Stimulated activated CD4-positive, alpha-beta T cell treated with anti-CD3 and anti-CD28 coated beads, Interleukin-4, amount 100 ng/mL, for 4 hours (primary cell): ENCODE measurements around the gene DAB1.
"Not testable (repeated sequence)": the region's sequence is repeated elsewhere in the genome, so short reads cannot be mapped to it uniquely, and the experiment has no call there.

Experiments
- DNase-seq, 2 experiments: peaks; one replicate each; pipeline ENCODE4 v3.0.0-alpha.2; 2020

Gene DAB1

DNA sequence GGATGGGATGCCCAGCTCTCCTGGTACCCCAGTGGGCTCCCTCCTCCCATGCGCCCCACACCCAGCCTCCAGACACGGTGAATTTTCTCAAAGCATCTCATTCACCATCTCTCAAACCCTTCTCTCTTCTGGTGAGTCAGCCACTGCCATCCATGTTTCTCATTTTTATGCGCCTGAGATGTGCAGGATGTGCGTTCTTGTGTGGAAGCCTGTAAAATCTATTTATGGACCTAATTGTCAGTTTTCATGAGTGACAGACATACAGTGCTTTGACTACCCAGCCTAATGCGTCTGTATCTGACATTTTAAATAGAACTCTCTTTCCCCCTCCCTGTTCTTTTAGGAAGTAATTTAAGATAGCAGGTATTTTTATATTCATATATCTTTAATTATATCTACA, 158.8 kb downstream of the DAB1 start:
- DNase-seq = no peak

DNA sequence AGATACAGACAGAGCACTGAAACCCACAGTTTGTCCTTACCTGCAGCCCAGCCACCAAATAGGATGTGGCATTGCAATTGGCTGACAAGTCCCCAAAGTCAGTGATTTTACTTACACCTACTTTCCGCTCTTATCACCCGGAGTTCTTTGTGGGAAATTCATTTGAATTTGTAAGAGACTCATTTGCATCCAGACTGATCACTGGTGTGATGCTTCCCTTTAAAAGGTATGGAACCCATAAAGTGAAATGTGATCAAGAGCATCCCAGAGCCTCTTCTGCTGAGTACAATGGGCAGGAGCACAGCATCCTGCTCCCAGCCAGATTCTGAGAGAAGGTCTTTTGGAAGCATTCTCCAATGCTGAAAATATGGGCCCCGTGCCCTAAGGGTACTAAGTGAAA, 161.4 kb downstream of the DAB1 start:
- no peak for DNase-seq

- no peak for DNase-seq
Measured at GRCh38 chr1:57258557-57259325, 165.1 kb downstream of the DAB1 start.

GRCh38 chr1:57255945-57256344, 167.9 kb downstream of the DAB1 start:
- DNase-seq = no peak

- no peak for DNase-seq
Measured at GRCh38 chr1:57254022-57254421, 169.8 kb downstream of the DAB1 start.

- DNase-seq = no peak
Measured at GRCh38 chr1:57252597-57253294, 171.1 kb downstream of the DAB1 start.

GRCh38 chr1:57250021-57250420, 173.8 kb downstream of the DAB1 start:
- DNase-seq = no peak

- DNase-seq = no peak
Measured at GRCh38 chr1:57249511-57249910, 174.3 kb downstream of the DAB1 start.

DNA sequence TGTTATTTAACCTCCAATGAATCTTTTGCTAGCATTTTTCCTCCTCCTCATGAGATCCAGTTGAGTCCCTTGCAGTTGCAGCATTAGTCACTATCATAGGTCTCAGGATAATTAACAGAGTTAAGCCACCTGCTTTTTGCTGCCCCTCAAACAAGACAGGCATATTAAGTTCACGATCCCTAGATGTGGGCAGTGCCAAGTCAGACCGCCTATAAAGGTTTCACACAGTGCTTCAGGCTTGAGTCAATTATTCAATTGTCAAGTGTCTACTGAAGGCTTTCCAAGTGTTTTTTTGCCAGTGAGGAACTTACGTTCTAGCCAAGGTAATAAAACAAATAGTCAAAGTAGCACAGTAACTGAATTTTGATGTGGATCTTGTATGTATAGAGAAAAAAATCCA, 175.0 kb downstream of the DAB1 start:
- DNase-seq = no peak

- no peak for DNase-seq
Measured at GRCh38 chr1:57238233-57238781, 185.6 kb downstream of the DAB1 start.

DNA sequence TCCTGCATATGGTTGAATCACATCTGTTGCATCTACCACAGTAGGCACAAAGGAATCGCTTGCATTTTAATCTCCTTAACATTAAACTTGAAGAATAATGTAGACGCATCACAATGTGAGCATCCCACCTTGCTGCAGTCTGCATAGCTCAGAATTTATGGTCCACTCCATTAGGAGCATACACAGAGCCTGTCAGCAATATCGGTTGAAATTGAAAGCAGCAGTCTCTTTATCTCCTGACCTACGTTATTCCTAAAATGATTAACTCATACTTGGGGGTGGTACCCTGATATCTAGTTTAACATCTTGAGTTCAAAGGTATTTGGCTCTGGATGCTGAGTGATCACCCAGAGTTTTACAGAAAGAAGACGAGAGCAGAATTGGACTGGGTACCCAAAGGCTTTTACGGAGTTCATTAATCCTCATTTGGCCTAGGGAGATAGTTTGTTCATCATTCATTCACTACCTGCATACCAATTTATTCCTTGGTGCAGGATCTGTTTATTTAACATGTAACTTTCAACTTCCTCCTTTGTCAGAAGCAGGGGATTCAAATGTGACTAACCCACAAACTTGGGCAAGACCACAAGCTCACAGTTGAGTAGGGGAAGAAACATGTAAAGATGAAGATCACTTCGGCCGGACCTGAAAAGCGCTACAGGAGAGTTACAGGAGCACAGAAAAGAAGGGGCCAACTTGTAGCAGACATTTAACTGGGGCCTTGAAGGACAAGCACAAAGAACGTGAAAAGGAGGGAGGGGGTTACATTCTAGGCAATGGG, 187.9 kb downstream of the DAB1 start:
- no peak for DNase-seq

- no peak for DNase-seq
Measured at GRCh38 chr1:57234459-57234858, 189.4 kb downstream of the DAB1 start.

DNA sequence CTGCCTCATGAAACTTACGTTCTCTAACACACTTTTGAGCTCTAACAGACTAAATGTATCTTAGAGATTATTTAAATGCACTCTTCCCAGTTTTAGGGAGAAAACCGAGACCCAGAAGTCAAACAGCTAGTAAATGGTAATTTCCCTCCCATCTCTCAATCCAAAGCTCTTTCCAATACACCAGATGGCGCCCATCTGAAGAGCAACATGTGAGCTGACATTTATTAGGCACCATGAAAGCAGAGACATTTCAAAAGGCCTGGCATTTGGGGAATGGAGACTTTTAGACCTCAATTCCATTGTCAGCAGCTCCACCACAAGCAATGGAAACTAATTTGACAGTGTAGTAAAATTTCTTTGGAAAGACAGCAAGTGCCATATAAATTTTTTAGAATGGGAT, 191.4 kb downstream of the DAB1 start:
- DNase-seq = no peak

DNA sequence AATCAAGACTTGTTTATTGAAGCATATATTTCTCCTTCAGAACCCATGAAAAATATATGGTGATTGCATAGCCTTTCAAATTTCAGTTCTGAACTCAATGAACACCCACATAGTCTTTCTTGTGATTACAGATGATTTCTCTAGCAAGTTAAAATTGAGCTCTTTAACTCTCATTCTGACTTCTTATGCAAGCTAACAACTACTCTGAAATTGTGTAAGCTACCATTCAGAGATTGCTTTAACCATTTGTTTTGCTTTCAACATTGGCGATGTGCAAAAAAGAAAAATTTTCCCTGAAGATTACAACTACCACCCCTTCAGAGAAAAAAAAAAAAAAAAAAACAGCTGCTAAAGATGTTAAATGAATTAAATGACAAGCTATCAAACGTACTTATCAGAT, 193.9 kb downstream of the DAB1 start:
- DNase-seq = no peak

GRCh38 chr1:57229076-57229475, 194.8 kb downstream of the DAB1 start:
- no peak for DNase-seq

- no peak for DNase-seq
Measured at GRCh38 chr1:57222801-57223200, 201.1 kb downstream of the DAB1 start.

DNA sequence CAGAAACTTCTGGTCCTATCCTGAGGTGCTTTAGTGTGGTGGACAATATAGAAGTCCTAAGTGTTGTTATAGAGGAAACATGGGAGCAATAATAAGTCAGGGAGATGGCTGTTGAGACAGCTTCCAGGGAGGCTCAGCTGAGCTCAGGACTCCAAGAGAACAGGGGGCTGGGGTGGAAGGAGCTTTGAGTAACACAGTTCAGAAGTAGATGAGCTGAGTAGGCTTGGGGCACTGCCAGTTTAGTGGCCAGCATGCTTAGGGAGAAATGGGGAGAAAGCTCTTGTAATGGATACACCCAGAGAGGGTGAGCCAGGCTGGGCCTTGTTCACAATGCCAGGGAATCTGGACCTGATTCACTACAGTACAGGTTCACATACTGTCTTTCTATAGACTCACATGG, 201.6 kb downstream of the DAB1 start:
- DNase-seq = no peak

DNA sequence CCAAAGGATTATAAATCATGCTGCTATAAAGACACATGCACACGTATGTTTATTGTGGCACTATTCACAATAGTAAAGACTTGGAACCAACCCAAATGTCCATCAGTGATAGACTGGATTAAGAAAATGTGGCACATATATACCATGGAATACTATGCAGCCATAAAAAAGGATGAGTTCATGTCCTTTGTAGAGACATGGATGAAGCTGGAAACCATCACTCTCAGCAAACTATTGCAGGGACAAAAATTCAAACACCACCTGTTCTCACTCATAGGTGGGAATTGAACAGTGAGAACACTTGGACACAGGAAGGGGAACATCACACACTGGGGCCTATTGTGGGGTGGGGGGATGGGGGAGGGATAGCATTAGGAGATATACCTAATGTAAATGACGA, 203.0 kb downstream of the DAB1 start:
- DNase-seq = not testable (repeated sequence)

DNA sequence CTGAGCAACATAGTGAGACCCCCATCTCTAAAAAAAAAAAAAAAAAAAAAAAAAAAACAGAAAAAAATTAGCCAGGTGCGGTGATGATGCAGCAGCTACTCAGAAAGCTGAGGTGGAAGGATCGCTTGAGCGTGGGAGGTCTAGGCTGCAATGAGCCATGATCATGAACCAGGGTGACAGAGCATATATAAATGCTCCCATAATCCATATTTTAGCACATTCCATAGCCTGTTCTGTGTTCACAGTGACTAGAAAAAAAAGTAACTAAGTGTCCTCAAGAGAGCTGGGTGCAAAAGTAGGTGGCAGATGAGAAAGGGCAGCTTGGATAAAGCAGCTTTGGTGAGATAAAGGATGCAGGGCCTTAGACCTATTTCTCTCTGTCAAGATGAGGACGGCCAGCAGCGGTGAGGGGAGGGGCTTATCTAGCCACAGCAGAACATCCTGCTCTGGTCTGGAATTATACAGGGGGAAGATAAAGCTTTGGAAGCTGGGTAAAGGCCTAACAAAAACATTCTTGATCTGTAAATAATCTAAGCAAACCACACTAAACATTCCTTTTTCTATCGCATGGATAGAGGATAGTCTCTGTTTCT, 205.3 kb downstream of the DAB1 start:
- no peak for DNase-seq

DNA sequence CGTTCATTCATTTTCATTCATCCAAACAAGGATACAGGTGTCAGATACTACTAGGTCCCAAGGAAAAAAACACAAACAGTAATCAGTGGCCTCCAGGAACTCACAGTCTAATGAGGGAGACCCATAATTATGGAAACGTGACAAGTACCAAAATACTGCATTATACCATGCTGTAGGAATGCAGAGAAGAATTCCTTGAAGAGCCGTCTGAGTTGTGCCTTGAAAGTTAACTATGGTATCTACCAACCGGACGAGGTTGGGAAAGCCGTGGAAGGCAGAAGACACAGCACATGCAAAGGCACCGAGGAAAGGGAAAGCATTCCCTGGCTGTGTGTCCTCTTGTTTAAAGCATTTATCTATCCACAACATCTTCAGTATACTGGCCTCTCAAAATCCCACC, 206.0 kb downstream of the DAB1 start:
- DNase-seq = no peak

GRCh38 chr1:57214951-57215575, 208.8 kb downstream of the DAB1 start:
- no peak for DNase-seq

DNA sequence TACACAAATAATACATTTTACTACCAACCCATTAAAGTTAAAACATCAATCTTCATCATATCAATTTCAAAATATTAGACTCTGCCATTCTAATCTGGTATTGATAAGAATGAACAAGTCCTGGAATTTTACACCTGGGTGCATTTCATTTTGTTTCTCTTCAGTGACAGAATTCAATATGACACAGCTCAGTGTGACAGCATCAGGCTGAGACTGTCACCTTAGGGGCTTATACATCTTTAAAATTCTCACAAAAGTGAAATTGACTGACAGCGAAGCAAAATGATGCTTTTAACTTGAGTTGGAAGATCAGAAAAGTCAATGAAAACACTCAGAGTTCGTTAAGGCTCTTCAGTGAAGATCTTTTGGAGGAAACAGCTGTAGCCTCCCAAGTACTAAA, 213.0 kb downstream of the DAB1 start:
- DNase-seq = no peak

DNA sequence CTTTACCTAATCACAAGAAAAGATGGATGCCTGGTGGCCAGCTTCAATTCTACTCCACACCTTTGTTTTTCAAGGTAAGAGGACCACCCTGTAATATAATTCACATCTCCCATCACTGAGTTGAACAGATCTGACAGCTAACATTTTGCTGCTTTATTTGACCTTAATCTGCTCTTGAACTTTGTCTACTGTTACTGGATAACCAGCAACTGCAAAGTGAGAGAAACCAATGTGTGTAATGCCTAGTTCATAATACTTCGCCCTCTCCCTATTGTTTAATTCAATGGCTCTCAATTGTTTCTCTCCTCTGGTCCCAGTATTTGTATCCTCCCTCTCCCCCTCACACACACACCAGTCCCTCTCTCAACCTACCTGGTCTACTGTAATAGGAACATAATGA, 214.4 kb downstream of the DAB1 start:
- DNase-seq = no peak
